Tibial artery (tissue), 4 donors: ENCODE data around the gene ZNF544.

Experiments
- DNase-seq, 2 donors: peaks; one replicate each; pipeline ENCODE4 v3.0.0-alpha.2; 2019
- H3K27ac ChIP-seq, 2 donors: fragments of 200-600 bp; sonication (generic) in 1 of 2; 1 replicate in 1 of 2; 2 replicates in 1 of 2; pipeline ENCODE4 v1.5.1; 2018 to 2019; ENCODE audit warnings: mild to moderate bottlenecking in 1 of 2
- H3K27me3 ChIP-seq, 2 donors: fragments of 200-600 bp; sonication (generic) in 1 of 2; one replicate each; pipeline versions ENCODE4 v1.5.1 to v1.6.0; 2016 to 2019
- H3K36me3 ChIP-seq, 3 donors: fragments of 200-600 bp; sonication (generic) in 2 of 3; one replicate each; pipeline ENCODE4 v1.5.1; 2016 to 2019; ENCODE audit warnings: mild to moderate bottlenecking in 2 of 3
- H3K4me1 ChIP-seq, 4 donors: fragments of 200-600 bp; sonication (generic) in 2 of 4; 1 replicate in 3 of 4; 2 replicates in 1 of 4; pipeline ENCODE4 v1.5.1; 2016 to 2019
- H3K4me3 ChIP-seq, 2 donors: fragments of 200-600 bp; sonication (generic) in 1 of 2; 1 replicate in 1 of 2; 2 replicates in 1 of 2; pipeline ENCODE4 v1.5.1; 2018 to 2019; ENCODE audit warnings: mild to moderate bottlenecking in 2 of 2
- H3K9me3 ChIP-seq, 3 donors: fragments of 200-600 bp; sonication (generic) in 1 of 3; one replicate each; pipeline ENCODE4 v1.5.1; 2016 to 2019
- intact Hi-C: fragments of 100-400 bp; cut with DNase I; formaldehyde crosslinking; loops from one replicate; pipeline ENCODE4 v1.15.0; 2023; ENCODE audit warnings: low total_unique reads
- TF ChIP-seq, protein P1 (sequence below), 2 experiments: fragments of 200-600 bp in 1 of 2; fragments of 450-650 bp in 1 of 2; IDR thresholded peaks; one replicate each; pipeline ENCODE4 v1.5.1; 2017 to 2019; ENCODE audit warnings: antibody characterized with exemption in 2 of 2, mild to moderate bottlenecking in 1 of 2, moderate library complexity in 1 of 2

ZNF544 gene

DNA sequence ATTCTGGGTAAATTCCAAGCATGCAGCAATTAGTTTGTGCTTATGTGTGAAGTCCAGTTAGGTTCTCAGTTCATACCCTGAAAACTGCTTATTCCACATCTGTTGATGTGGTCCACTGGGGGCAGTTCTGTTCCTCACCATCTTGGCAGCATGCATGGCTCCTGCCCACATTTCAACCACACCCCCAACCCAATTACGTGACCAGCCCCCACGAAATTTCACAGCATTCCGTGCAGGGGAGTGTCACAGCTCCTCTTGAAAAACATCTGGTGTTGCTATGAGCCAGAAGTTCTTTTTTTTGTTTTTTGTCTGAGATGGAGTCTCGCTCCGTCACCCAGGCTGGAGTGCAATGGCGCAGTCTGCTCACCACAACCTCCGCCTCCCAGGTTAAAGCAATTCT, 67.4 kb downstream of the ZNF544 start:
- TF ChIP-seq, protein P1, sequence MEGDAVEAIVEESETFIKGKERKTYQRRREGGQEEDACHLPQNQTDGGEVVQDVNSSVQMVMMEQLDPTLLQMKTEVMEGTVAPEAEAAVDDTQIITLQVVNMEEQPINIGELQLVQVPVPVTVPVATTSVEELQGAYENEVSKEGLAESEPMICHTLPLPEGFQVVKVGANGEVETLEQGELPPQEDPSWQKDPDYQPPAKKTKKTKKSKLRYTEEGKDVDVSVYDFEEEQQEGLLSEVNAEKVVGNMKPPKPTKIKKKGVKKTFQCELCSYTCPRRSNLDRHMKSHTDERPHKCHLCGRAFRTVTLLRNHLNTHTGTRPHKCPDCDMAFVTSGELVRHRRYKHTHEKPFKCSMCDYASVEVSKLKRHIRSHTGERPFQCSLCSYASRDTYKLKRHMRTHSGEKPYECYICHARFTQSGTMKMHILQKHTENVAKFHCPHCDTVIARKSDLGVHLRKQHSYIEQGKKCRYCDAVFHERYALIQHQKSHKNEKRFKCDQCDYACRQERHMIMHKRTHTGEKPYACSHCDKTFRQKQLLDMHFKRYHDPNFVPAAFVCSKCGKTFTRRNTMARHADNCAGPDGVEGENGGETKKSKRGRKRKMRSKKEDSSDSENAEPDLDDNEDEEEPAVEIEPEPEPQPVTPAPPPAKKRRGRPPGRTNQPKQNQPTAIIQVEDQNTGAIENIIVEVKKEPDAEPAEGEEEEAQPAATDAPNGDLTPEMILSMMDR (IDR thresholded peaks at IDR 0.05) = no peak
- intact Hi-C loops = no loop called here
- Histone ChIP-seq H3K9me3 (peaks cover 0 to 83% (median 10%) of the 10 kb centered on the region in 3 donors), H3K4me3 (no peak overlapping the region), H3K27me3 (no peaks in the 10 kb centered on the region), H3K27ac (no peak overlapping the region), H3K36me3 (peaks cover 81 to 100% (median 99%) of the 10 kb centered on the region in 3 donors), H3K4me1 (no peaks in the 10 kb centered on the region)
- no peak for DNase-seq

DNA sequence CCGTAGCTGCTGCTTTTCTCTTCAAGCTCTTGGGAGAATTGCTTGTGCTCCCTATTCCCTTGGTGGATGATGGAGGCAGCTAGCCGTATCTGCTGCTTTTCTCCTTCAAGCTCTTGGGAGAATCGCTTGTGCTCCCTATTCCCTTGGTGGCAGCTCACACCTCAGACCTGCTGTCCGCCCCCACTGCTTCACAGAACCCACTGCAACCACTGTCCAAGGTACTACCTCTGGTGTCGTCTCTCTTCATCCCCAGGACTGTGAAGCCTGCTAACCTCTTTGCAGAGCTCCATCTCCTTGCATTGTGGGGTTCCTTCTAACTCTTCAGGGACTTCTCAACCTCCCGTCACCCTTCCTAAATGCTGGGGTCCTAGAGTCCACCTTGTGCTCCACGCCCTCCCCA, 71.9 kb downstream of the ZNF544 start:
- Histone ChIP-seq H3K9me3 (peaks cover 0 to 38% (median 5%) of the 10 kb centered on the region in 3 donors), H3K27ac (no peak overlapping the region), H3K27me3 (no peaks in the 10 kb centered on the region), H3K4me1 (peaks cover 0 to 6% (median under 1%) of the 10 kb centered on the region in 4 donors), H3K4me3 (no peak overlapping the region), H3K36me3 (peaks cover 39 to 59% (median 57%) of the 10 kb centered on the region in 3 donors)
- DNase-seq = no peak
- TF ChIP-seq, protein P1 (IDR thresholded peaks at IDR 0.05) = no peak
- intact Hi-C loops = loop anchor here (5.0 kb wide), 1 partner anchor 118 kb away; the partner anchor contains the start of gene ZNF274

DNA sequence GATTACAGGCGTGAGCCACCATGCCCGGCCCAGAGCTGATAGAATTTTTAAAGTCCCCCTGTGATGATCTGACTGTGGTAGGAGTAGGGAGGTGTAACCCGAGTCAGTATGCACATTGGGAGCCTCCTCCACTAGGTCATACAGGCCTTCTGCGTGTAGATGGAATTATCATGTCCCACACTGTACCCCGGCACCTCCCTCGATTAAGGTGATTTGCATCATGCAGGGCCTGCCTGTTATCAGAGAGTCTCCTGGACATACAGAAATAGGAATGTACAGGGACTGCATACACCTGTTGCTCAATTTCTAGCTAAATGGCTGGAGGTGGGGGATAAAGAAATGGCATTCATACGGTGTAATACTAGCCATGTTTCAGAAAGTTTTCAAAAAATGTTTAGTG, 75.5 kb downstream of the ZNF544 start:
- peak overlapping the region in 1 of 2 donors; percentile 78 for H3K4me3 ChIP-seq
- TF ChIP-seq, protein P1 (IDR thresholded peaks at IDR 0.05) = no peak
- intact Hi-C loops = loop anchor here (2.0 to 5.0 kb wide), 2 partner anchors 25 to 122 kb away; partner anchors contain the start of genes ZNF274 and ZNF8
- DNase-seq = no peak
- peaks cover 0 to 19% (median 10%) of the 10 kb centered on the region in 4 donors for H3K4me1 ChIP-seq
- peak overlapping the region; percentile 81 to 93 for H3K27ac ChIP-seq
- H3K36me3 ChIP-seq = peaks cover 33 to 57% (median 51%) of the 10 kb centered on the region in 3 donors
- H3K27me3 ChIP-seq = no peaks in the 10 kb centered on the region
- H3K9me3 ChIP-seq = peaks cover 0 to 9% (median 0%) of the 10 kb centered on the region in 3 donors

DNA sequence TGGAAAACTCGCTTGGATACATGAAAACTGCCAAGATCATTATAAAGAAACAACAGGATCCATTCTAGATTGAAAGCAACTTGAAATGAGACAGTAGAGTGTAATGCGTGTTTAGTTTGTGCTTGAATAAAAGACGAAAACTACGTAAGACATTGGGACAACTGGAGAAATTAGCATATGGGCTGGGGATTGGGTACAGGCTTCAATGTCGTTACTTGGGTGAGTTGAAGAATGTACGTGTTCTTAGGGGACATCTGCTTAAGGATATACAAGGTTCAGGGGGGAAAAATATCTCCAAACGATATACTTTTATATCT, 76.0 kb downstream of the ZNF544 start:
- DNase-seq = no peak
- Histone ChIP-seq H3K36me3 (peaks cover 33 to 56% (median 50%) of the 10 kb centered on the region in 3 donors), H3K27ac (peak overlapping the region; percentile 81 to 93), H3K9me3 (peaks cover 0 to 5% (median 0%) of the 10 kb centered on the region in 3 donors), H3K4me3 (peak overlapping the region; percentile 78 to 91), H3K27me3 (no peaks in the 10 kb centered on the region), H3K4me1 (peaks cover 0 to 19% (median 10%) of the 10 kb centered on the region in 4 donors)
- TF ChIP-seq, protein P1 (IDR thresholded peaks at IDR 0.05) = no peak
- intact Hi-C loops = loop anchor here (2.0 to 5.0 kb wide), 2 partner anchors 26 to 122 kb away; partner anchors contain the start of genes ZNF274 and ZNF8

DNA sequence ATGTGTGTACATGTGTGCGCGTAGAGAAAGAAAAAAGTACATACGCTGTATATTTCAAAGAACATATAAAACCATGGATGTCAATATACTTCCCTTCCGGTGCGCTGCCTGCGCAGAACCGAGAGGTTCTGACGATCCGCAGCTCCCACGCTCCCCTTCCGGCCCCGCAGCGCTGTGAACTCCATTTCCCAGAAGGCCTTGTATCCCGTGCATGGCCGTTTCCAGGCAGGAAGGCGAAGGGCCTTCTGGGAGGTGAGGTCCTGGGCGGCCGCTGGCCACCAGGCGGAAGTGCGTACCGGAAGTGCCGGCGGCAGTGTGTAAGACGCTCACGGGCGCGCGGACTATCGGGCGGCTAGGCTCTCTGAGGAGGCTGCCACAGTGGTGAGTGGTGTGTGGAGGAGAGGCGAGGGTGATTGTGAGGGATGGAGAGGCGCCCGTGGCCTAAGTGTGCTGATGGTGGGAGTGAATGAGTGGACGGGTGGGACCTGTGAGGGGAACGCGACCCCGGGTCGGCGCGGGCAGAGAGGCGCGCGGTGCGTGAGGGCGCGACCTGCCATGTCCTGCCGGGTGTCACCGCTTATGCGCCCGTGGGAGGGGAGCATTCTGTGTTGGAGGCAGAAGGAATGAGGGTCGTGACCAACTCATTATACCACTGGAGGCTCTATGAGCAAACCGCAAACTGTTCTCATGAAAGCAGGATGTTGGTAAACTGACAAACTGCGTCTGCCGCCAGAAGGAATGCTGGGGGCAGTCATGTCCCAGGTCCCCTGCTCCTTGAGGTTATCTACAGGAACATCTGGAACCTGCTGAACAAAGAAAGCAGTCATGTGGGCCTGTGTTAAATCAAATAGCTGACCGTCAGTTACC, 76.6 kb downstream of the ZNF544 start, which contains the start of gene ERVK3-1:
TSS of gene ERVK3-1 (plus strand) at position 313 of the 867 bp plus-strand sequence. CDS start 6,792 bp downstream, outside the sequence.
- peak; percentile 97 to 98 for DNase-seq
- Histone ChIP-seq H3K9me3 (peaks cover 0 to 2% (median 0%) of the 10 kb centered on the region in 3 donors), H3K4me1 (peaks cover 0 to 19% (median 10%) of the 10 kb centered on the region in 4 donors), H3K36me3 (peaks cover 27 to 51% (median 44%) of the 10 kb centered on the region in 3 donors), H3K4me3 (peak within 1 kb of the TSS; percentile 78 to 91), H3K27ac (peak within 1 kb of the TSS; percentile 81 to 93), H3K27me3 (no peaks in the 10 kb centered on the region)
- TF ChIP-seq, protein P1 (IDR thresholded peaks at IDR 0.05) = peak; percentile 37 to 63
- intact Hi-C loops = loop anchor here (2.0 kb wide), 1 partner anchor 26 kb away; the partner anchor contains the start of gene ZNF8
